Measurements from ENCODE around the gene TEPSIN. TPM values are rescaled to one million over a fixed set of nuclear protein-coding genes. Genes with fewer than 3 reads are reported as not detected.
A peak's percentile ranks its signal among the peaks of the same experiment; 100 is the strongest.

Gene TEPSIN
- total RNA-seq, 4 donors from 2014 or later = 43.0 to 94.5 (median 55.3) TPM

DNA sequence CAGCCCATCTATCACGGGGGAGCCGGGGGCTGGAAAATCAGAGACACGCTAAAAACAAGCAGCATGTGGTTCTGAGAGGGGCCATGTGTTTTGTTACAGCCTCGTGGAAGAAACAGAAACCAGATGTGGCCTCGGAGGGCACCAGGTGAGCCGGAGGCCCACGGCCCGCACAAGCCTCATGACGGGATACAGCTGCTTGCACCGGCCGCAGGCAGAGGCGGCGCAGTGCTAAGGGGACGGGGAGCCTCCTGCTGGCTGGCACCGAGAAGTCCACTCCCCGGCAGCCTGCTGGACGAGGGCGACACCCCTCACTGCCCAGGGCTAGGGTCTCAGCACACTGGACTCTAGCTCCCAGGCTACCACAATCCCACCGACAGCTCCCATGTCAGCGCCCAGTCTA lies 19.4 kb upstream of the TEPSIN start:
- no peak overlapping the region for H3K4me3 ChIP-seq
- 94% methylated on average over 18 of the region's 20 CpGs for WGBS
- H3K36me3 ChIP-seq = peaks cover 55% of the 10 kb centered on the region
- TF ChIP-seq POLR2AphosphoS5 (IDR thresholded peaks at IDR 0.05) (no peak), EP300 (IDR thresholded peaks at IDR 0.05) (no peak), POLR2A (IDR thresholded peaks at IDR 0.05) (no peak)
- TF ChIP-seq, protein P1, sequence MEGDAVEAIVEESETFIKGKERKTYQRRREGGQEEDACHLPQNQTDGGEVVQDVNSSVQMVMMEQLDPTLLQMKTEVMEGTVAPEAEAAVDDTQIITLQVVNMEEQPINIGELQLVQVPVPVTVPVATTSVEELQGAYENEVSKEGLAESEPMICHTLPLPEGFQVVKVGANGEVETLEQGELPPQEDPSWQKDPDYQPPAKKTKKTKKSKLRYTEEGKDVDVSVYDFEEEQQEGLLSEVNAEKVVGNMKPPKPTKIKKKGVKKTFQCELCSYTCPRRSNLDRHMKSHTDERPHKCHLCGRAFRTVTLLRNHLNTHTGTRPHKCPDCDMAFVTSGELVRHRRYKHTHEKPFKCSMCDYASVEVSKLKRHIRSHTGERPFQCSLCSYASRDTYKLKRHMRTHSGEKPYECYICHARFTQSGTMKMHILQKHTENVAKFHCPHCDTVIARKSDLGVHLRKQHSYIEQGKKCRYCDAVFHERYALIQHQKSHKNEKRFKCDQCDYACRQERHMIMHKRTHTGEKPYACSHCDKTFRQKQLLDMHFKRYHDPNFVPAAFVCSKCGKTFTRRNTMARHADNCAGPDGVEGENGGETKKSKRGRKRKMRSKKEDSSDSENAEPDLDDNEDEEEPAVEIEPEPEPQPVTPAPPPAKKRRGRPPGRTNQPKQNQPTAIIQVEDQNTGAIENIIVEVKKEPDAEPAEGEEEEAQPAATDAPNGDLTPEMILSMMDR (IDR thresholded peaks at IDR 0.05) = no peak
- no peak overlapping the region for H3K27ac ChIP-seq
- no peaks in the 10 kb centered on the region for H3K9me3 ChIP-seq
- no peaks in the 10 kb centered on the region for H3K27me3 ChIP-seq
- DNase-seq (ENCODE audit: low spot score in 2 of 2) = no peak
- H3K4me1 ChIP-seq = peaks cover 19% of the 10 kb centered on the region

DNA sequence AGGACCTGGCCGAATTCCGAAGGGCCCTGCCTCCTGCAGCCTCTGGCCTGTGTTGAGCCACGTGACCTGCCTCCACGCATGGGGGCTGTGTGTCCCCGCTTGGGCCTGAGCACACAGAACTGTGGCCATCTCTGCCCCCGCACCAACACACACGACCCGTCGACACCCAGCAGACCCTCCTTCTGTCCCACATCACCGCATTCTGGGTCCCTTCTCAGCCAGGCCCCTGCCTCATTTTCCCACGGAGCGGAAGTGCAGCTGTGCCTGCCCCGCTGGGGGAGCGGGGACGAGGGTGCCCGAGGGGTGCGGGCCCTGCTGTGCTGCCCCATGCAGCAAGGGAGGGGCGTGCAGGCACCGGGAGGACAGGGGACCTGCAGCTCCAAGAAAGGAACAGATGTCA lies 18.7 kb upstream of the TEPSIN start:
- no peak overlapping the region for H3K4me3 ChIP-seq
- H3K4me1 ChIP-seq = peaks cover 19% of the 10 kb centered on the region
- no peak overlapping the region for H3K27ac ChIP-seq
- TF ChIP-seq POLR2A (IDR thresholded peaks at IDR 0.05) (no peak), EP300 (IDR thresholded peaks at IDR 0.05) (no peak), POLR2AphosphoS5 (IDR thresholded peaks at IDR 0.05) (no peak)
- TF ChIP-seq, protein P1 (IDR thresholded peaks at IDR 0.05) = no peak
- 95% methylated on average over 19 of the region's 19 CpGs for WGBS
- no peaks in the 10 kb centered on the region for H3K9me3 ChIP-seq
- no peak for DNase-seq (ENCODE audit: low spot score in 2 of 2)
- H3K27me3 ChIP-seq = no peaks in the 10 kb centered on the region
- peaks cover 49% of the 10 kb centered on the region for H3K36me3 ChIP-seq

DNA sequence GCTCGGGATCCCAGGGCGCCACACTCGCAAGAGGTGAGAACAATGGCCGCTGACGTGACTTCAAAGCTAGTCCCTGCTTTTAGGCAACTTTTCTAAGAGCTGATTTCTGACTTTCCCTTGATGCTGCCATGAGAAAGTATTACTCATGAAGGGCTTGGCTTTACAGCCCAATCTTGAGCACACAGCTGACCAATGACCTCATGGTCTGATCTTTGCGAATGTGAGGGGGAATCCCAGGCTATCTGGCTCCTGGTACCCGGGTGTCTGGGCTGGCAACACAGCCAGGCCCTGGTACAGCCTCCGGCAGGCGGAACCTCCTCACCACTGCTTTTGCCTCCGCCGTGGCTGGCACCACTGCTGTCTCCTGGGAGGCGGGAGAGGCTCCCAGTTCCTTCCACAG lies 17.8 kb upstream of the TEPSIN start:
- Histone ChIP-seq H3K4me1 (peaks cover 26% of the 10 kb centered on the region), H3K27ac (no peak overlapping the region), H3K36me3 (peaks cover 49% of the 10 kb centered on the region), H3K4me3 (no peak overlapping the region), H3K9me3 (no peaks in the 10 kb centered on the region), H3K27me3 (no peaks in the 10 kb centered on the region)
- TF ChIP-seq, protein P1 (IDR thresholded peaks at IDR 0.05) = no peak
- TF ChIP-seq POLR2A (IDR thresholded peaks at IDR 0.05) = no peak
- no peak for TF ChIP-seq POLR2AphosphoS5 (IDR thresholded peaks at IDR 0.05)
- DNase-seq (ENCODE audit: low spot score in 2 of 2) = no peak
- 90% methylated on average over 7 of the region's 12 CpGs for WGBS

DNA sequence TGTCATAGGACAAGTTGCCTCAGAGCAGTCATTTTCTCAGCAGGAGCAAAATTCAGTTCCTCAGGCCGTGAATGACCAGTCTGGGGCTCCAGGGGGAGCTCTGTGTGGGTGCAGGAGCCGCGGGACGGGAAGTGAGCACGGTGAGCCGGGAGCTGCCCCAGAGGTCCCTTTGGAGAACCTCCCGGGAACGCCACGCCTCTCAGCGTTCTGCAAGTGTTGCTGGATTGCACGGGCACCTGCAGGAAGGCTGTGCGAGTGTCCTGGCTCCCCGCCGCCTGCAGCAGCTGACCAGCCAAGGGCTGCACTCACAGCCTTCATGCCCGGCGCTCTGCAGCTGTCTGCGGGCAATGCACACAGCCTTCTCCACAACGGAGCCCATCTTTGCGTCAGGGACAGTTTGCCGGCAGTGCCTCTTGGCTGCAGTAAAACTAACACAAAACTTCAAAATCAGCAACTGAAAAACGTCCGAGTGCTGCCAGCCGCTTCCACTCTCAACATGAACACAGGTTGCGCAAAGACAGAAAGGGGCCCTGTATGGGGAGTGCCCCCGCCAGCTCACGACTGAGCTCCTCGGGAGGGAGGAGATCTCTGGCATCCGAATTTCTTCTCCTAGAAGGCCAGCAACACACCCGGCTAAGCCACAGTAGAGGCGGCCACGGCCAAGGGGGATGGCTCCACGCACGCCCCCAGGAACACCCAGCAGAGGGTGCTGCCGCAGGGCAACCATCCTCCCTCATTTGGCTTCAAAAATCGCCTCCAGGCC lies 16.3 kb upstream of the TEPSIN start:
- DNase-seq (ENCODE audit: low spot score in 2 of 2) = peak in 1 of 2 donors; percentile 85
- TF ChIP-seq POLR2AphosphoS5 (IDR thresholded peaks at IDR 0.05) (no peak), EP300 (IDR thresholded peaks at IDR 0.05) (no peak), POLR2A (IDR thresholded peaks at IDR 0.05) (no peak)
- TF ChIP-seq, protein P1 (IDR thresholded peaks at IDR 0.05) = peak; percentile 5 to 36
- H3K4me3 ChIP-seq = no peak overlapping the region
- peak overlapping the region; percentile 28 for H3K27ac ChIP-seq
- H3K9me3 ChIP-seq = no peaks in the 10 kb centered on the region
- peaks cover 46% of the 10 kb centered on the region for H3K36me3 ChIP-seq
- no peaks in the 10 kb centered on the region for H3K27me3 ChIP-seq
- WGBS = 12% methylated on average over 12 of the region's 35 CpGs
- peaks cover 33% of the 10 kb centered on the region for H3K4me1 ChIP-seq

DNA sequence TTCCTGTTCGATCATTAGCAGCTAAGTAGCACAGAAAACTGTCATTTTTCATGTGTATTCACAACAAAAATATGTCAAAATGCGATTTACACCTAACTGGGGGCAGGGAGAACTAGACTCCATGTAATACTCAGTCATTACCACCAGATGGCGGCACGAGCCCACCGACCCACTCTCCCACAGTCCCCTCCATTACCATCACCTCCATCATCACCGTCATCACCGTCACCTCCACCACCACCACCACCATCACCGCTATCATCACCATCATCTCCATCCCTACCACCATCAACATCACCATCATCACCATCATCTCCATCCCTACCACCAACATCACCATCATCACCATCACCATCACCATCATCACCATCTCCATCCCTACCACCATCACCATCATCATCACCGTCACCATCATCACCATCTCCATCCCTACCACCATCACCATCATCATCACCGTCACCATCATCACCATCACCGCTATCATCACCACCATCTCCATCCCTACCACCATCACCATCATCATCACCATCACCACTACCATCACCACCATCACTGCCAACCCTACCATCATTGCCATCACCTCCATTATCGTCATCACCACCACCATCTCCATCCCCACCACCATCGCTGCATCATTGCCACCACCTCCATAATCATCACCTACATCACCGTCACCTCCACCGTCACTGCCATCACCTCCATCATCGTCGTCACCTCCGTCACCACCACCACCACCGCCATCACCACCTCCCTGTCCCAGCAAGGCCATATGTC lies 14.7 kb upstream of the TEPSIN start:
- H3K4me1 ChIP-seq = peaks cover 33% of the 10 kb centered on the region
- no peak for DNase-seq (ENCODE audit: low spot score in 2 of 2)
- WGBS = 60% methylated on average over 19 of the region's 19 CpGs
- no peak overlapping the region for H3K27ac ChIP-seq
- H3K9me3 ChIP-seq = no peaks in the 10 kb centered on the region
- no peaks in the 10 kb centered on the region for H3K27me3 ChIP-seq
- TF ChIP-seq, protein P1 (IDR thresholded peaks at IDR 0.05) = peak; percentile 79 to 85
- no peak for TF ChIP-seq POLR2AphosphoS5 (IDR thresholded peaks at IDR 0.05)
- TF ChIP-seq EP300 (IDR thresholded peaks at IDR 0.05) = no peak
- TF ChIP-seq POLR2A (IDR thresholded peaks at IDR 0.05) = no peak
- H3K36me3 ChIP-seq = peaks cover 38% of the 10 kb centered on the region
- no peak overlapping the region for H3K4me3 ChIP-seq
